ENCODE data around the gene ACAA1.
"Not testable (repeated sequence)": the region's sequence is repeated elsewhere in the genome, so short reads cannot be mapped to it uniquely, and the experiment has no call there.

Gene ACAA1

DNA sequence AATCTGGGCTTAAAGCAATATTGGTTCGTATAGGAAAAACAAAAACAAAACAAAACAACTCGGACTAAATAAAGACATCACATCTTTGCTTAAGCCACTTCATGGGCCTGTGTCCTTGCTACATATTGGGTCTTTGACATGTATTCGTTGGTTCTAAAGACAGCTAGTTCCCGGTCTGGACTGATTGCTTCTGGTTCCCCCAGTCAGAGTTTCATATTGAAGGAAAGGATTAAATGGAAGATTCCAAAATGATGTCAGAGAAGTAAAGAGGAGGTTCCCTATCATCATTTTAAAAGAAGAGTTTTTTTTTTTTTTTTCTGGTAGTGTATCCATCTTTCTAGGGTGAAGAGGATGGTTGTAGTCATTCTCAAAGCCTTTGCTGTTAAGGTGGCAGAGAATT is 30.7 kb upstream of the ACAA1 start:
- no peak overlapping the region for H3K27ac ChIP-seq
- TF ChIP-seq, protein P1, sequence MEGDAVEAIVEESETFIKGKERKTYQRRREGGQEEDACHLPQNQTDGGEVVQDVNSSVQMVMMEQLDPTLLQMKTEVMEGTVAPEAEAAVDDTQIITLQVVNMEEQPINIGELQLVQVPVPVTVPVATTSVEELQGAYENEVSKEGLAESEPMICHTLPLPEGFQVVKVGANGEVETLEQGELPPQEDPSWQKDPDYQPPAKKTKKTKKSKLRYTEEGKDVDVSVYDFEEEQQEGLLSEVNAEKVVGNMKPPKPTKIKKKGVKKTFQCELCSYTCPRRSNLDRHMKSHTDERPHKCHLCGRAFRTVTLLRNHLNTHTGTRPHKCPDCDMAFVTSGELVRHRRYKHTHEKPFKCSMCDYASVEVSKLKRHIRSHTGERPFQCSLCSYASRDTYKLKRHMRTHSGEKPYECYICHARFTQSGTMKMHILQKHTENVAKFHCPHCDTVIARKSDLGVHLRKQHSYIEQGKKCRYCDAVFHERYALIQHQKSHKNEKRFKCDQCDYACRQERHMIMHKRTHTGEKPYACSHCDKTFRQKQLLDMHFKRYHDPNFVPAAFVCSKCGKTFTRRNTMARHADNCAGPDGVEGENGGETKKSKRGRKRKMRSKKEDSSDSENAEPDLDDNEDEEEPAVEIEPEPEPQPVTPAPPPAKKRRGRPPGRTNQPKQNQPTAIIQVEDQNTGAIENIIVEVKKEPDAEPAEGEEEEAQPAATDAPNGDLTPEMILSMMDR (conservative IDR thresholded peaks at IDR 0.05): no peak
- TF ChIP-seq ZFX (IDR thresholded peaks at IDR 0.05): no peak

DNA sequence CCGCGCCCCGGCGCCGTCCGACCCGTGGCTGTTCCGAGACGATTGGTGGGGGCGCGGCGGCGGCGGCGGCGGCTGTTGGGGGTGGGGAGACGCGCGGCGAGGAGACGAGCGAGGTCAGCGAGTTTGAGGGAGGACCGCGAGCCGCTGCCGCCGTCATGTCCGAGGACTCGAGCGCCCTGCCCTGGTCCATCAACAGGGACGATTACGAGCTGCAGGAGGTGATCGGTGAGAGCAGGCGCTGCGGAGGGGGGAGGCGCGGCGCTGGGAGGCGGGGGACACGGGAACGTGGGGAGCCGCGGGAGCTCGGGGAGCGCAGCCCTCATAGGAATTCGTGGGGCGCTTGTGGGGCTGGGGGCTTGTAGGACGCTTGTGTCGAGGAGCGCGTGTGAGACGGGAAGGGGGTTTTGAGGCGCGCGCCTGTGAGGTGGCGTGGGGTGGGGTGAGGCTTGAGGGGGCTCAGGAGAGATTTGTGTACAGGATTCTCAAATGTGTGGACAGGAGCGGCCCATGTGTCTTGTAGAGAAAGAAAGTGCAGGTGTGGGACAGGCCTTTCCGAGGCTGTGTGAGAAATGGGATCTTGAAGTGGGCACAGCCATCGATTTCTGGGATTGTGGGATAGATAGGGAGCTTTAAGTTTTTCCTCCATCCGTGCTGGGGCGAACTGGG is 28.9 kb upstream of the ACAA1 start:
- TF ChIP-seq ZFX (IDR thresholded peaks at IDR 0.05): no peak
- TF ChIP-seq, protein P1 (conservative IDR thresholded peaks at IDR 0.05): no peak
- H3K27ac ChIP-seq: peak overlapping the region; percentile 89

DNA sequence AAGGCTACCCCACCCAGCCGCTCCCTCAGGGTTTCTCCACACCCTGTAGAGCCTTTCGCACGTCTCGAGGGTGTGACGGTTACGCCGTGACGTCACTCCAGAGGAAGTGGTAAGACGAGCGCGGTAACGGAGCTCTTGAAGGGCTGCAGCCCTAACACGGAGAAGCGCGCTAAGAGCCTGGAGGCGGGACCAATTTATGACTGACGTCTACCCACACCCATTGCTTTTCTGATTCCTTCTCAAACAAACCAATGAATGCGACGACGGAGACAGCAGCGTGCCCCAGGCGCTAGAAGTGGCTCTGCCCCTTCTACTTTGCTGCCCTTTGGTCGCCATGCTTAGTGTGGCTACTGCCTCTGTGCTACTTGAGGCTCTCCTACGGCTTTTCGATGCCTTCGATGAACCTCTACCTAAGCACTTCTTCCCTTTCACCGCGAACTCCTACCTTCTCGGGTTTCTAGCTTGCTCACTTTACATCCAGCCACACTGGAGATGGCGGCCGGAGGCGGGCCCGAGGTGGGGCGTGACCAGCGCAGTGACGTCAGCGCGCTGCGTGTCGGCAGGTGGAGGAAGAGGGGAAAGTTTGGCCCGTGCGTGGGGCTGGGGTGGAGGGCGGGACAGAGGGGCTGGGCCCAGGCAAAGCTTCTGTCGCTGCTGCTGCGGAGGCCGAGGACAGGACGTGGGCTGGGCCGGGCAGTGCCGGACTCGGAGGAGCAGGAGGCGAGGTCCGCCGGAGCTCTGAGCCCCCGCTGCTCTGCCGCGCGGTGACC is 28.2 kb upstream of the ACAA1 start, which contains the start of gene OXSR1:
Gene OXSR1 (plus strand): TSS at position 586 of the 770 bp plus-strand sequence. CDS start 340 bp downstream, outside the sequence.
- H3K27ac ChIP-seq: peak within 1 kb of the TSS; percentile 89
- TF ChIP-seq ZFX (IDR thresholded peaks at IDR 0.05): no peak
- TF ChIP-seq, protein P1 (conservative IDR thresholded peaks at IDR 0.05): no peak

DNA sequence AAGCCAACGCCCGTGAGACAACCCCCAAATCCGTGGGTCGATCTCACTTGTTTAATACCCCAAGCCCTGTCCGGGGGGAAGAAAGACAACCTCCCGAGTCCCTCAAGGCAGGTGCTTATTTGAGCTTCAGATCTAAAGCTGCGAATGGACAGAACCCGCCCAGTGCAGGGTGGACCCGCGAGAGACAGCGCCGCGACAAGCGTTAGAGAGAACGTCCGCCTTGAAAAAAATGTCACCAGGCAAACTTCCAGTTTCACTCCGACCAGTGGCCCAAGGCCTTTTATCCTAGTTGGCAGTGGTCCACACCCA is 27.7 kb upstream of the ACAA1 start:
- peak overlapping the region; percentile 89 for H3K27ac ChIP-seq
- TF ChIP-seq, protein P1 (conservative IDR thresholded peaks at IDR 0.05): no peak
- TF ChIP-seq ZFX (IDR thresholded peaks at IDR 0.05): no peak

DNA sequence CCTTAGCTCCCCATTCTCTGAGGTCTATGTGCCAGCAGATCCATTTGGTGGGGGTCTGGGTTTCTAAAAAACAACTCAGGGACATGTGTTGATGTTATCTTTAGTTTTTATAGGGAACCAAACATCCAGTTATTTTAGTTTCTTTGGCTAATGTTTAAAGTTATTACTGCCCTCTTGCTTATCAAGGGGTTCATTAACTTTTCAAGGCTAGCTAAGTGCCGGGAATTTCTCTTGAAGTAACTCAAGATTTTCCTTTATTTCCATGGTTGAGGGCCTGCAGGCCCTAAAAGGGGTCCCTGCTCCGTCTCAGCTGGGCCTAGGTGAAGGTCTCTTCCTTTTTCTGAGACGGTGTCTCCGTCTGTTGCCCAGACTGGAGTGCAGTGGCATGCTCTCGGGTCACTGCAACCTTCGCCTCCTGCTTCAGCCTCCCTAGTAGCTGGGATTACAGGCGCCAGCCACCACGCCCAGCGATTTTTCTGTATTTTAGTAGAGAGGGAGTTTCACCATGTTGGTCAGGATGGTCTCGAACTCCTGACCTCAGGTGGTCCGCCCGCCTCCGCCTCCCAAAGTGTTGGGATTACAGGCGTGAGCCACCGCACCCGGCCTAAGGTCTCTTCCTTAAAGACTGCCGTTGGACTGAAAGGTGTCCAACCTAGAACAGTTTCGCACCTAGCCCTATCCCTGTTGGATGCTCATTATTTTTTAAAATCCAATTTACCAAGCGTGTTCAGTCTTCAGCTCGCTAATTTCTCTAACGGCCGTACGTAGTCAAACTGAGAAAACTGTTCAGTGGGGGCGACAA is 27.1 kb upstream of the ACAA1 start:
- no peak for TF ChIP-seq ZFX (IDR thresholded peaks at IDR 0.05)
- TF ChIP-seq, protein P1 (conservative IDR thresholded peaks at IDR 0.05): no peak
- peak overlapping the region; percentile 89 for H3K27ac ChIP-seq

DNA sequence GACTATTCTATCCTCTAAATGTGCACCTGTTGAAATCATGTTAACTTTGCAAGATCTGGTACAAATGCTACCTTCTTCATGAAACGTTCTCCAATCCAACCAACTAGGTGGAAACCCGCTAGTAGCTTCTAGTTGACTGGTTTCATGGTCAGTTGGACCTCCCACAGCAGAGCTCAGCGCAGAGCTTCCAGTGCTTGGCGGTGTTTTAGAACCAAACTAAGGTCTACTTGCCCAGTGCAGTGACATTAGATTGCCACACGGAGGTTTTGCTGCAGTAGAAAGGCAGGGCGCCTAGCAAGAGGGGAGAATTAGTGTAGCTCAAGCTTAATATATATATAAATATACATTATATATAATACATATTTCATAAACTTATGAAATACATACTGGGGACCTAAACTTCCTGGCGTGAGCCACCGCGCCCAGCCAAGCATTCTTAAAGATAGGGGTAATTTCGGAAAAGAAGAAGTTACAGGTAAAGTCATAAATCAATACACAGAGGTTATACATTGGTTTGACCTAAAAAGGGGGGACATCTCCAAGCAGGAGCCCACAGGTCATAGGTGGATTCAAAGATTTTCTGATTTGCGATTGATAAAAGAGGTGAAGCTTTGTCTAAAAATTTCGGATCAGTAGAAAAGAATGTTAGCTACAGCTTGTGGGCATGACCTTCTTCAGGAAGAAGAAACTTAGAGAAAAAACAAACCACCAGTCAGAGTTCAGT is 26.4 kb upstream of the ACAA1 start:
- TF ChIP-seq ZFX (IDR thresholded peaks at IDR 0.05): no peak
- TF ChIP-seq, protein P1 (conservative IDR thresholded peaks at IDR 0.05): peak; percentile 8; the same call in 1 of the 2 replicates
- no peak overlapping the region for H3K27ac ChIP-seq

DNA sequence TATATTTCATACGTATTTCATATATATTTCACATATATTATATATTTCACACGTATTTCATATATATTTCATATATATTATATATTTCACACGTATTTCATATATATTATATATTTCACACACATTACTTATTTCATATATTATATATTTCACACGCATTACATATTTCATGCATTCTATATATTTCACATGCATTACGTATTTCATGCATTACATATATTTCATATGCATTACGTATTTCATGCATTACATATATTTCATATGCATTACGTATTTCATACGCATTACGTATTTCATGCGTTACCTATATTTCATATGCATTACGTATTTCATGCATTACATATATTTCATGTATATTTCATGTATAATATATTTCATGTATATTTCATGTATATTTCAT is 23.8 kb upstream of the ACAA1 start:
- not testable (repeated sequence) for H3K27ac ChIP-seq

Data from C4-2B (cell line).